Neural cell (in vitro differentiated cells): ENCODE data around the gene PAPOLG. TPM values are rescaled to one million over a fixed set of nuclear protein-coding genes. Genes with fewer than 3 reads are reported as not detected.

Source experiments
- H2AFZ ChIP-seq: fragments of 200-600, 300-800 bp; sonication (generic), shearing (Covaris generic); 2 replicates; pipeline ENCODE4 v1.6.0; 2014; ENCODE audit warnings: low read depth, mild to moderate bottlenecking, antibody characterized with exemption, low read length, moderate library complexity
- H3F3A ChIP-seq: fragments of 200-600 bp; shearing (Covaris generic); 2 replicates; pipeline ENCODE4 v1.6.1; 2016; ENCODE audit warnings: mild to moderate bottlenecking, moderate library complexity, mixed read lengths, antibody characterized with exemption, low read length; ENCODE audit not compliant: insufficient read depth, poor library complexity, severe bottlenecking
- H3K27ac ChIP-seq: fragments of 200-600, 300-800 bp; sonication (generic), shearing (Covaris generic); 2 replicates; pipeline ENCODE4 v1.5.1; 2014; ENCODE audit warnings: mild to moderate bottlenecking, low read length, moderate library complexity
- H3K27me3 ChIP-seq: fragments of 300-800, 200-600 bp; sonication (generic), shearing (Covaris generic); 2 replicates; pipeline ENCODE4 v1.6.0; 2014; ENCODE audit warnings: mild to moderate bottlenecking, low read depth, low read length, moderate library complexity; ENCODE audit not compliant: insufficient read depth
- H3K36me3 ChIP-seq: fragments of 300-800, 200-600 bp; sonication (generic), shearing (Covaris generic); 2 replicates; pipeline ENCODE4 v1.5.1; 2014; ENCODE audit warnings: mild to moderate bottlenecking, antibody characterized with exemption, low read length, moderate library complexity; ENCODE audit not compliant: insufficient read depth
- H3K4me2 ChIP-seq: fragments of 300-800, 200-600 bp; sonication (generic), shearing (Covaris generic); 2 replicates; pipeline ENCODE4 v1.6.0; 2014; ENCODE audit warnings: mild to moderate bottlenecking, low read length
- H3K4me3 ChIP-seq: fragments of 300-800, 200-600 bp; sonication (generic), shearing (Covaris generic); 2 replicates; pipeline ENCODE4 v1.5.1; 2014; ENCODE audit warnings: mild to moderate bottlenecking, low read length, moderate library complexity
- H3K79me2 ChIP-seq: fragments of 200-600 bp; shearing (Covaris generic); replicated peaks from 2 replicates; pipeline ENCODE4 v1.6.0; 2014; ENCODE audit warnings: mild to moderate bottlenecking, low read length, moderate library complexity; ENCODE audit not compliant: insufficient read depth
- H3K9ac ChIP-seq: fragments of 300-800, 200-600 bp; sonication (generic), shearing (Covaris generic); 2 replicates; pipeline ENCODE4 v1.6.1; 2016; ENCODE audit warnings: mild to moderate bottlenecking, low read length, mixed read lengths
- H3K9me2 ChIP-seq: fragments of 200-600 bp; shearing (Covaris generic); 2 replicates; pipeline ENCODE4 v1.6.1; 2016; ENCODE audit warnings: mild to moderate bottlenecking, low read length, mixed read lengths; ENCODE audit not compliant: insufficient read depth
- H3K9me3 ChIP-seq: fragments of 200-600, 300-800 bp; sonication (generic), shearing (Covaris generic); 2 replicates; pipeline ENCODE4 v1.6.1; 2016; ENCODE audit warnings: mild to moderate bottlenecking, mixed run types, low read length, moderate library complexity, mixed read lengths
- H4K20me1 ChIP-seq: fragments of 200-600 bp; shearing (Covaris generic); 2 replicates; pipeline ENCODE4 v1.6.1; 2016; ENCODE audit warnings: mild to moderate bottlenecking, mixed run types; ENCODE audit not compliant: insufficient read depth
- EP300 ChIP-seq: fragments of 450-650 bp; conservative IDR thresholded peaks from 2 replicates; pipeline ENCODE4 v1.6.1; 2014; ENCODE audit warnings: antibody characterized with exemption, mild to moderate bottlenecking, moderate library complexity; ENCODE audit not compliant: poor library complexity, severe bottlenecking
- EZH2 ChIP-seq: fragments of 200-600, 300-800 bp; shearing (Covaris generic), sonication (generic); IDR thresholded peaks from 2 replicates; pipeline ENCODE4 v1.6.1; 2014; ENCODE audit warnings: antibody characterized with exemption, low read length, borderline replicate concordance, mild to moderate bottlenecking; ENCODE audit not compliant: insufficient read depth, poor library complexity, severe bottlenecking
- MXI1 ChIP-seq: fragments of 450-650 bp; conservative IDR thresholded peaks from 2 replicates; pipeline ENCODE4 v1.6.1; 2014; ENCODE audit warnings: antibody characterized with exemption, mild to moderate bottlenecking; ENCODE audit not compliant: poor library complexity, severe bottlenecking
- POLR2AphosphoS5 ChIP-seq: IDR thresholded peaks from 2 replicates; pipeline ENCODE4 v1.6.1; 2012
- RAD21 ChIP-seq: fragments of 450-650 bp; conservative IDR thresholded peaks from 2 replicates; pipeline ENCODE4 v1.6.1; 2014; ENCODE audit warnings: antibody characterized with exemption, mild to moderate bottlenecking, moderate library complexity
- SMC3 ChIP-seq: fragments of 450-650 bp; conservative IDR thresholded peaks from 2 replicates; pipeline ENCODE4 v1.6.1; 2014; ENCODE audit warnings: antibody characterized with exemption, mild to moderate bottlenecking, moderate library complexity; ENCODE audit not compliant: poor library complexity
- TAF1 ChIP-seq: IDR thresholded peaks from 2 replicates; pipeline ENCODE4 v1.6.1; 2012; ENCODE audit warnings: low read depth
- polyA plus RNA-seq: library from polyadenylated mRNA; depleted of rRNA; stranded (reverse); fragments of >200 nt; gene quantifications from 2 replicates; pipeline ENCODE4 v1.2.3, GENCODE V29; 2014
- TF ChIP-seq, protein P1 (sequence below): IDR thresholded peaks from 2 replicates; pipeline ENCODE4 v1.6.1; 2012; ENCODE audit warnings: borderline replicate concordance
- TF ChIP-seq, protein P2 (sequence below): fragments of 450-650 bp; IDR thresholded peaks from 2 replicates; pipeline ENCODE4 v1.5.1; 2014; ENCODE audit warnings: antibody characterized with exemption, mild to moderate bottlenecking, moderate library complexity; ENCODE audit not compliant: poor library complexity, severe bottlenecking

Gene PAPOLG
- polyA plus RNA-seq, 1 donor from 2014 or later, result 31.2 TPM

GRCh38 chr2:60728855-60729254, 27.2 kb upstream of the PAPOLG start:
- Histone ChIP-seq H3K79me2 (no peaks in the 10 kb centered on the region), H3K9ac (no peak overlapping the region), H3K27me3 (no peaks in the 10 kb centered on the region), H3F3A (no peaks in the 10 kb centered on the region), H3K4me2 (no peak overlapping the region), H3K9me3 (no peaks in the 10 kb centered on the region), H3K36me3 (no peaks in the 10 kb centered on the region), H3K27ac (no peak overlapping the region), H3K9me2 (no peaks in the 10 kb centered on the region), H2AFZ (no peak overlapping the region), H3K4me3 (no peak overlapping the region), H4K20me1 (no peaks in the 10 kb centered on the region)
- no peak for TF ChIP-seq EP300
- TF ChIP-seq, protein P1, sequence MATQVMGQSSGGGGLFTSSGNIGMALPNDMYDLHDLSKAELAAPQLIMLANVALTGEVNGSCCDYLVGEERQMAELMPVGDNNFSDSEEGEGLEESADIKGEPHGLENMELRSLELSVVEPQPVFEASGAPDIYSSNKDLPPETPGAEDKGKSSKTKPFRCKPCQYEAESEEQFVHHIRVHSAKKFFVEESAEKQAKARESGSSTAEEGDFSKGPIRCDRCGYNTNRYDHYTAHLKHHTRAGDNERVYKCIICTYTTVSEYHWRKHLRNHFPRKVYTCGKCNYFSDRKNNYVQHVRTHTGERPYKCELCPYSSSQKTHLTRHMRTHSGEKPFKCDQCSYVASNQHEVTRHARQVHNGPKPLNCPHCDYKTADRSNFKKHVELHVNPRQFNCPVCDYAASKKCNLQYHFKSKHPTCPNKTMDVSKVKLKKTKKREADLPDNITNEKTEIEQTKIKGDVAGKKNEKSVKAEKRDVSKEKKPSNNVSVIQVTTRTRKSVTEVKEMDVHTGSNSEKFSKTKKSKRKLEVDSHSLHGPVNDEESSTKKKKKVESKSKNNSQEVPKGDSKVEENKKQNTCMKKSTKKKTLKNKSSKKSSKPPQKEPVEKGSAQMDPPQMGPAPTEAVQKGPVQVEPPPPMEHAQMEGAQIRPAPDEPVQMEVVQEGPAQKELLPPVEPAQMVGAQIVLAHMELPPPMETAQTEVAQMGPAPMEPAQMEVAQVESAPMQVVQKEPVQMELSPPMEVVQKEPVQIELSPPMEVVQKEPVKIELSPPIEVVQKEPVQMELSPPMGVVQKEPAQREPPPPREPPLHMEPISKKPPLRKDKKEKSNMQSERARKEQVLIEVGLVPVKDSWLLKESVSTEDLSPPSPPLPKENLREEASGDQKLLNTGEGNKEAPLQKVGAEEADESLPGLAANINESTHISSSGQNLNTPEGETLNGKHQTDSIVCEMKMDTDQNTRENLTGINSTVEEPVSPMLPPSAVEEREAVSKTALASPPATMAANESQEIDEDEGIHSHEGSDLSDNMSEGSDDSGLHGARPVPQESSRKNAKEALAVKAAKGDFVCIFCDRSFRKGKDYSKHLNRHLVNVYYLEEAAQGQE, result no peak
- TF ChIP-seq RAD21, result no peak

DNA sequence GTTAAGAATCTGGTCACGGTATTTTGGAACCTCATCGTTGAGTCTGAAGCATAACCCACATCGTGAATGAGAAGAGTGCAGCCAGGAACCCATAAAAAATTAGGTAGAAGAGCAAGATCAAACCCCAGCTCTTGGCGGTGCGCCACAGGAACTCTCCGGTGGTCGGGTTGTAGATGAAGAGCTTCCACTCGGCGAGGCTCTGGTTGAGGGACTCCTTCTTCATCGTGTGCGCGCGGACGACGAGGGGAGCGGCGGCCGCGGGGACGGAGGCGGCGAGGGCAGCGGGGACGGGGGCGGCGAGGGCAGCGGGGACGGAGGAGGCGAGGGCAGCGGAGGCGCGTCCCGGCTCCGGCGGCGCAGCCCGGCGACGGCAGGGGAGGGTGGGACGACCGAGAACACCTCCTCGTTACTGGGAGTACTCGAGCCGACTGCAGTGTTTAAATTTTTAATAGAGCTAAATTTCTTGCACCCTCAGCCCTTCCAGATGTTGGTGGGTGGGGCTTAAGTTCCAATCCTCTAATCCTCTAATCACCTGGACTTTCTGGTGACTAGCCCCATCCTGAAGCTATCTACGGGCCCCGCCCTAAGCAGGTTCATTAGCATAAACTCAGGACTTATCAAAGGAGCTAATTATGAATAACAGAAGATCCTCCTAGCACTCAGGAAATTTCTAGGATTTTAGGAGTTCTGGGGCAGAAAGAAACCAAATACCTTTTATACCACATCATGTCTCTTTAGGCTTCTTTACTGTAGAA, 20.4 kb upstream of the PAPOLG start:
- peak overlapping the region; percentile 25 for H3K4me2 ChIP-seq
- H3K9me3 ChIP-seq, result no peaks in the 10 kb centered on the region
- H3K79me2 ChIP-seq, result no peaks in the 10 kb centered on the region
- H2AFZ ChIP-seq, result no peak overlapping the region
- H3K36me3 ChIP-seq, result no peaks in the 10 kb centered on the region
- H4K20me1 ChIP-seq, result no peaks in the 10 kb centered on the region
- H3F3A ChIP-seq, result no peaks in the 10 kb centered on the region
- H3K27me3 ChIP-seq, result peaks cover 16% of the 10 kb centered on the region
- peak overlapping the region; percentile 59 for H3K4me3 ChIP-seq
- H3K27ac ChIP-seq, result no peak overlapping the region
- no peak for TF ChIP-seq SMC3
- TF ChIP-seq, protein P2, sequence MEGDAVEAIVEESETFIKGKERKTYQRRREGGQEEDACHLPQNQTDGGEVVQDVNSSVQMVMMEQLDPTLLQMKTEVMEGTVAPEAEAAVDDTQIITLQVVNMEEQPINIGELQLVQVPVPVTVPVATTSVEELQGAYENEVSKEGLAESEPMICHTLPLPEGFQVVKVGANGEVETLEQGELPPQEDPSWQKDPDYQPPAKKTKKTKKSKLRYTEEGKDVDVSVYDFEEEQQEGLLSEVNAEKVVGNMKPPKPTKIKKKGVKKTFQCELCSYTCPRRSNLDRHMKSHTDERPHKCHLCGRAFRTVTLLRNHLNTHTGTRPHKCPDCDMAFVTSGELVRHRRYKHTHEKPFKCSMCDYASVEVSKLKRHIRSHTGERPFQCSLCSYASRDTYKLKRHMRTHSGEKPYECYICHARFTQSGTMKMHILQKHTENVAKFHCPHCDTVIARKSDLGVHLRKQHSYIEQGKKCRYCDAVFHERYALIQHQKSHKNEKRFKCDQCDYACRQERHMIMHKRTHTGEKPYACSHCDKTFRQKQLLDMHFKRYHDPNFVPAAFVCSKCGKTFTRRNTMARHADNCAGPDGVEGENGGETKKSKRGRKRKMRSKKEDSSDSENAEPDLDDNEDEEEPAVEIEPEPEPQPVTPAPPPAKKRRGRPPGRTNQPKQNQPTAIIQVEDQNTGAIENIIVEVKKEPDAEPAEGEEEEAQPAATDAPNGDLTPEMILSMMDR, result no peak
- no peak for TF ChIP-seq TAF1
- no peak for TF ChIP-seq POLR2AphosphoS5
- TF ChIP-seq, protein P1, result no peak
- no peak for TF ChIP-seq MXI1
- no peak for TF ChIP-seq RAD21
- TF ChIP-seq EP300, result no peak
- TF ChIP-seq EZH2, result no peak
- H3K9me2 ChIP-seq, result no peaks in the 10 kb centered on the region
- no peak overlapping the region for H3K9ac ChIP-seq
